ENCODE results near the gene THUMPD2.
A peak's percentile ranks its signal among the peaks of the same experiment; 100 is the strongest.

Gene THUMPD2

GRCh38 chr2:39731546-39731945 is 47.5 kb downstream of the THUMPD2 start:
- Histone ChIP-seq H3K9me3 (replicated peaks in 1 of 2; ENCODE audit: control insufficient read depth in 2 of 2, insufficient read depth in 1 of 2, low read depth in 1 of 2, low read length in 2 of 2) (peaks cover 0 to 8% of the 10 kb centered on the region in 2 donors), H2BK120ac (ENCODE audit: low read depth, low read length) (no peak overlapping the region), H2BK15ac (ENCODE audit: low read length) (no peak overlapping the region), H3K4me3 (ENCODE audit: low read length in 2 of 2) (no peak overlapping the region), H2AK5ac (ENCODE audit: low read depth, low read length) (no peak overlapping the region), H3K18ac (ENCODE audit: low read length) (no peak overlapping the region), H4K8ac (ENCODE audit: low read depth, low read length) (no peak overlapping the region), H3K36me3 (replicated peaks in 1 of 2; ENCODE audit: control insufficient read depth in 2 of 2, insufficient read depth in 2 of 2, low read length in 2 of 2) (peaks cover 6 to 9% of the 10 kb centered on the region in 2 donors), H4K91ac (ENCODE audit: low read depth, low read length, poor library complexity) (no peak overlapping the region), H3K4me1 (ENCODE audit: control insufficient read depth in 2 of 2, insufficient read depth in 1 of 2, low read depth in 1 of 2, low read length in 2 of 2) (peaks cover 0 to 12% of the 10 kb centered on the region in 2 donors), H3K79me1 (ENCODE audit: low read depth, low read length) (no peaks in the 10 kb centered on the region), H3K23ac (ENCODE audit: low read depth, low read length, poor library complexity) (no peak overlapping the region), H3K27me3 (ENCODE audit: control insufficient read depth in 3 of 3, insufficient read depth in 3 of 3, low read depth in 1 of 3, low read length in 3 of 3) (no peaks in the 10 kb centered on the region), H3K14ac (ENCODE audit: low read length) (no peak overlapping the region), H2AFZ (ENCODE audit: low read length) (no peak overlapping the region), H3K4me2 (ENCODE audit: insufficient read depth, low read length, poor library complexity, severe bottlenecking) (no peak overlapping the region), H2BK12ac (ENCODE audit: low read length) (no peak overlapping the region), H3K4ac (ENCODE audit: low read length) (no peak overlapping the region), H2BK5ac (ENCODE audit: low read length) (no peak overlapping the region), H3K27ac (replicated peaks; ENCODE audit: low read length) (no peak overlapping the region), H3K9ac (ENCODE audit: low read depth, low read length, poor library complexity) (no peak overlapping the region)
- DNase-seq (ENCODE audit: low spot score), result no peak
- no CpG with 5 or more reads among the region's 3 CpGs for WGBS, 2 donors (ENCODE audit: extremely low coverage in 2 of 2, insufficient read length in 2 of 2, insufficient replicate concordance in 1 of 2)

GRCh38 chr2:39730685-39731302 is 48.3 kb downstream of the THUMPD2 start:
- Histone ChIP-seq H2BK12ac (ENCODE audit: low read length) (no peak overlapping the region), H3K23ac (ENCODE audit: low read depth, low read length, poor library complexity) (no peak overlapping the region), H3K4me3 (ENCODE audit: low read length in 2 of 2) (no peak overlapping the region), H3K27me3 (ENCODE audit: control insufficient read depth in 3 of 3, insufficient read depth in 3 of 3, low read depth in 1 of 3, low read length in 3 of 3) (no peaks in the 10 kb centered on the region), H3K9ac (ENCODE audit: low read depth, low read length, poor library complexity) (no peak overlapping the region), H2BK5ac (ENCODE audit: low read length) (no peak overlapping the region), H4K91ac (ENCODE audit: low read depth, low read length, poor library complexity) (no peak overlapping the region), H3K9me3 (replicated peaks in 1 of 2; ENCODE audit: control insufficient read depth in 2 of 2, insufficient read depth in 1 of 2, low read depth in 1 of 2, low read length in 2 of 2) (peaks cover 0 to 8% of the 10 kb centered on the region in 2 donors), H3K18ac (ENCODE audit: low read length) (no peak overlapping the region), H3K4me2 (ENCODE audit: insufficient read depth, low read length, poor library complexity, severe bottlenecking) (no peak overlapping the region), H2BK15ac (ENCODE audit: low read length) (no peak overlapping the region), H3K36me3 (replicated peaks in 1 of 2; ENCODE audit: control insufficient read depth in 2 of 2, insufficient read depth in 2 of 2, low read length in 2 of 2) (peaks cover 6 to 7% of the 10 kb centered on the region in 2 donors), H2AK5ac (ENCODE audit: low read depth, low read length) (no peak overlapping the region), H2BK120ac (ENCODE audit: low read depth, low read length) (no peak overlapping the region), H4K8ac (ENCODE audit: low read depth, low read length) (no peak overlapping the region), H2AFZ (ENCODE audit: low read length) (no peak overlapping the region), H3K79me1 (ENCODE audit: low read depth, low read length) (no peaks in the 10 kb centered on the region), H3K27ac (replicated peaks; ENCODE audit: low read length) (no peak overlapping the region), H3K14ac (ENCODE audit: low read length) (no peak overlapping the region), H3K4ac (ENCODE audit: low read length) (no peak overlapping the region), H3K4me1 (ENCODE audit: control insufficient read depth in 2 of 2, insufficient read depth in 1 of 2, low read depth in 1 of 2, low read length in 2 of 2) (peaks cover 0 to 5% of the 10 kb centered on the region in 2 donors)
- no CpG with 5 or more reads among the region's 2 CpGs for WGBS, 2 donors (ENCODE audit: extremely low coverage in 2 of 2, insufficient read length in 2 of 2, insufficient replicate concordance in 1 of 2)
- DNase-seq (ENCODE audit: low spot score), result no peak

GRCh38 chr2:39730276-39730675 is 48.8 kb downstream of the THUMPD2 start:
- Histone ChIP-seq H3K27ac (replicated peaks; ENCODE audit: low read length) (no peak overlapping the region), H3K18ac (ENCODE audit: low read length) (no peak overlapping the region), H3K4me3 (ENCODE audit: low read length in 2 of 2) (no peak overlapping the region), H2BK5ac (ENCODE audit: low read length) (no peak overlapping the region), H3K36me3 (replicated peaks in 1 of 2; ENCODE audit: control insufficient read depth in 2 of 2, insufficient read depth in 2 of 2, low read length in 2 of 2) (peaks cover 4 to 6% of the 10 kb centered on the region in 2 donors), H3K9ac (ENCODE audit: low read depth, low read length, poor library complexity) (no peak overlapping the region), H2BK12ac (ENCODE audit: low read length) (no peak overlapping the region), H2AFZ (ENCODE audit: low read length) (no peak overlapping the region), H3K9me3 (replicated peaks in 1 of 2; ENCODE audit: control insufficient read depth in 2 of 2, insufficient read depth in 1 of 2, low read depth in 1 of 2, low read length in 2 of 2) (peaks cover 0 to 8% of the 10 kb centered on the region in 2 donors), H2AK5ac (ENCODE audit: low read depth, low read length) (no peak overlapping the region), H3K14ac (ENCODE audit: low read length) (no peak overlapping the region), H3K79me1 (ENCODE audit: low read depth, low read length) (no peaks in the 10 kb centered on the region), H3K23ac (ENCODE audit: low read depth, low read length, poor library complexity) (no peak overlapping the region), H2BK120ac (ENCODE audit: low read depth, low read length) (no peak overlapping the region), H3K4ac (ENCODE audit: low read length) (no peak overlapping the region), H3K27me3 (ENCODE audit: control insufficient read depth in 3 of 3, insufficient read depth in 3 of 3, low read depth in 1 of 3, low read length in 3 of 3) (no peaks in the 10 kb centered on the region), H4K8ac (ENCODE audit: low read depth, low read length) (no peak overlapping the region), H3K4me1 (ENCODE audit: control insufficient read depth in 2 of 2, insufficient read depth in 1 of 2, low read depth in 1 of 2, low read length in 2 of 2) (peaks cover 0 to 2% of the 10 kb centered on the region in 2 donors), H2BK15ac (ENCODE audit: low read length) (no peak overlapping the region), H4K91ac (ENCODE audit: low read depth, low read length, poor library complexity) (no peak overlapping the region), H3K4me2 (ENCODE audit: insufficient read depth, low read length, poor library complexity, severe bottlenecking) (no peak overlapping the region)
- no CpG with 5 or more reads among the region's 5 CpGs for WGBS, 2 donors (ENCODE audit: extremely low coverage in 2 of 2, insufficient read length in 2 of 2, insufficient replicate concordance in 1 of 2)
- no peak for DNase-seq (ENCODE audit: low spot score)

- Histone ChIP-seq H3K27me3 (ENCODE audit: control insufficient read depth in 3 of 3, insufficient read depth in 3 of 3, low read depth in 1 of 3, low read length in 3 of 3) (no peaks in the 10 kb centered on the region), H3K9me3 (replicated peaks in 1 of 2; ENCODE audit: control insufficient read depth in 2 of 2, insufficient read depth in 1 of 2, low read depth in 1 of 2, low read length in 2 of 2) (peaks cover 0 to 6% of the 10 kb centered on the region in 2 donors), H3K4me1 (ENCODE audit: control insufficient read depth in 2 of 2, insufficient read depth in 1 of 2, low read depth in 1 of 2, low read length in 2 of 2) (peaks cover 0 to 2% of the 10 kb centered on the region in 2 donors), H2AK5ac (ENCODE audit: low read depth, low read length) (no peak overlapping the region), H3K18ac (ENCODE audit: low read length) (peak overlapping the region; percentile 16), H2BK12ac (ENCODE audit: low read length) (no peak overlapping the region), H3K4me3 (ENCODE audit: low read length in 2 of 2) (no peak overlapping the region), H3K36me3 (replicated peaks in 1 of 2; ENCODE audit: control insufficient read depth in 2 of 2, insufficient read depth in 2 of 2, low read length in 2 of 2) (peaks cover 4 to 6% of the 10 kb centered on the region in 2 donors), H3K79me1 (ENCODE audit: low read depth, low read length) (no peaks in the 10 kb centered on the region), H2BK15ac (ENCODE audit: low read length) (no peak overlapping the region), H3K23ac (ENCODE audit: low read depth, low read length, poor library complexity) (no peak overlapping the region), H3K14ac (ENCODE audit: low read length) (no peak overlapping the region), H2AFZ (ENCODE audit: low read length) (no peak overlapping the region), H2BK120ac (ENCODE audit: low read depth, low read length) (no peak overlapping the region), H4K8ac (ENCODE audit: low read depth, low read length) (no peak overlapping the region), H2BK5ac (ENCODE audit: low read length) (no peak overlapping the region), H3K27ac (replicated peaks; ENCODE audit: low read length) (no peak overlapping the region), H3K9ac (ENCODE audit: low read depth, low read length, poor library complexity) (no peak overlapping the region), H3K4ac (ENCODE audit: low read length) (no peak overlapping the region), H4K91ac (ENCODE audit: low read depth, low read length, poor library complexity) (peak overlapping the region; percentile 15), H3K4me2 (ENCODE audit: insufficient read depth, low read length, poor library complexity, severe bottlenecking) (no peak overlapping the region)
- WGBS, 2 donors (ENCODE audit: extremely low coverage in 2 of 2, insufficient read length in 2 of 2, insufficient replicate concordance in 1 of 2), result no CpG with 5 or more reads among the region's 5 CpGs
- DNase-seq (ENCODE audit: low spot score), result no peak
Observed at GRCh38 chr2:39728941-39729351, 50.1 kb downstream of the THUMPD2 start.

Data from neuronal stem cell (in vitro differentiated cells).